ENCODE results near the gene SLC24A2.

SLC24A2 gene

GRCh38 chr9:19768798-19769197, 20.0 kb downstream of the SLC24A2 start:
- no peaks in the 10 kb centered on the region for H3K4me1 ChIP-seq (ENCODE audit: control insufficient read depth, insufficient read depth, low read length)
- H3K9me3 ChIP-seq (ENCODE audit: control insufficient read depth, insufficient read depth, low read depth, low read length) = peaks cover 23% of the 10 kb centered on the region; the same call in 1 of the 2 replicates
- no peaks in the 10 kb centered on the region for H3K27me3 ChIP-seq (ENCODE audit: control insufficient read depth, insufficient read depth, low read length)
- H3K36me3 ChIP-seq (ENCODE audit: control insufficient read depth, insufficient read depth, low read length) = no peaks in the 10 kb centered on the region
- no peak overlapping the region for H3K9ac ChIP-seq (ENCODE audit: low read length)
- H3K4me3 ChIP-seq (ENCODE audit: low read depth, low read length) = no peak overlapping the region
- no peak overlapping the region for H3K27ac ChIP-seq (ENCODE audit: low read depth, low read length)

GRCh38 chr9:19759066-19759465, 29.8 kb downstream of the SLC24A2 start:
- Histone ChIP-seq H3K9ac (ENCODE audit: low read length) (no peak overlapping the region), H3K4me1 (ENCODE audit: control insufficient read depth, insufficient read depth, low read length) (no peaks in the 10 kb centered on the region), H3K36me3 (ENCODE audit: control insufficient read depth, insufficient read depth, low read length) (no peaks in the 10 kb centered on the region), H3K4me3 (ENCODE audit: low read depth, low read length) (no peak overlapping the region), H3K27ac (ENCODE audit: low read depth, low read length) (no peak overlapping the region), H3K9me3 (ENCODE audit: control insufficient read depth, insufficient read depth, low read depth, low read length) (no peaks in the 10 kb centered on the region), H3K27me3 (ENCODE audit: control insufficient read depth, insufficient read depth, low read length) (no peaks in the 10 kb centered on the region)

DNA sequence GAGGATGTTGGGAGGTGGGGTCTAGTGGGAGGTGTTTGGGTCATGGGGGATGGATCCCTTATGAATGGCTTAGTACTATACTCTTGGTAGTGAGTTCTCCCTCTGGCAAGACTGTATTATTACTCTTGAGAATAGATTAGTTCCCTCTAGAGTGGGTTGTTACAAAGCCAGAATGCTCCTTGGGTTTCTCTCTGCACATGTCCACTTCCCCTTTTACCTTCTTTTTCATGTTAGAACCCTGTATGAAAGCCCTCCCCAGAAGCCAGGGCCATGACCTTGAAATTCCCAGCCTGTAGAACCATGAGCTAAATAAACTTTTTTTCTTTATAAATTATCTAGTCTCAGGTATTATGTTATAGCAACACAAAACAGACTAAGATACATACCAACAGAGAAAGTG, 31.1 kb downstream of the SLC24A2 start:
- no peak overlapping the region for H3K4me3 ChIP-seq (ENCODE audit: low read depth, low read length)
- H3K36me3 ChIP-seq (ENCODE audit: control insufficient read depth, insufficient read depth, low read length) = no peaks in the 10 kb centered on the region
- H3K27ac ChIP-seq (ENCODE audit: low read depth, low read length) = no peak overlapping the region
- no peaks in the 10 kb centered on the region for H3K27me3 ChIP-seq (ENCODE audit: control insufficient read depth, insufficient read depth, low read length)
- no peaks in the 10 kb centered on the region for H3K4me1 ChIP-seq (ENCODE audit: control insufficient read depth, insufficient read depth, low read length)
- H3K9me3 ChIP-seq (ENCODE audit: control insufficient read depth, insufficient read depth, low read depth, low read length) = no peaks in the 10 kb centered on the region
- no peak overlapping the region for H3K9ac ChIP-seq (ENCODE audit: low read length)

DNA sequence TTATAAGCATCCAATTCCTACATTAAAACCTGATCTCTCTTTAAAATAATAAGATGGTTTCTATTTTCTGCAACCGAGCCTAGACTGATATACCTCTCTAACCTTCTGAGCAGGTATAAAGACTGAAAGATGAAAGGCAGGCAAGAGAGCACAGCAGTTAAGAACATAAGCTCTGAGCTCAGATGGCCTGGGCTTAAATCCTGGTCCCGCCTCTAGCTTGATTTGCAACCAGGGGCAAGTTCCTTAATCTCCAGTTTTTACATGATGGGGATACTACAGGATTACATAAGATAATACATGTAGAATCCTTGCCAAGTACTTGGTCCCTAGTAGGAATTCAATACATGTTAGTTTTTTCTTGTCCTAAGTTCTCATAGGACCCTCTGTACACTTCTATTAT, 33.9 kb downstream of the SLC24A2 start:
- no peak overlapping the region for H3K27ac ChIP-seq (ENCODE audit: low read depth, low read length)
- no peaks in the 10 kb centered on the region for H3K9me3 ChIP-seq (ENCODE audit: control insufficient read depth, insufficient read depth, low read depth, low read length)
- H3K4me3 ChIP-seq (ENCODE audit: low read depth, low read length) = no peak overlapping the region
- H3K36me3 ChIP-seq (ENCODE audit: control insufficient read depth, insufficient read depth, low read length) = no peaks in the 10 kb centered on the region
- H3K4me1 ChIP-seq (ENCODE audit: control insufficient read depth, insufficient read depth, low read length) = no peaks in the 10 kb centered on the region
- no peak overlapping the region for H3K9ac ChIP-seq (ENCODE audit: low read length)
- no peaks in the 10 kb centered on the region for H3K27me3 ChIP-seq (ENCODE audit: control insufficient read depth, insufficient read depth, low read length)

GRCh38 chr9:19748278-19749126, 40.3 kb downstream of the SLC24A2 start:
- Histone ChIP-seq H3K4me3 (ENCODE audit: low read depth, low read length) (no peak overlapping the region), H3K4me1 (ENCODE audit: control insufficient read depth, insufficient read depth, low read length) (peaks cover 7% of the 10 kb centered on the region), H3K9me3 (ENCODE audit: control insufficient read depth, insufficient read depth, low read depth, low read length) (no peaks in the 10 kb centered on the region), H3K9ac (ENCODE audit: low read length) (no peak overlapping the region), H3K27ac (ENCODE audit: low read depth, low read length) (no peak overlapping the region), H3K27me3 (ENCODE audit: control insufficient read depth, insufficient read depth, low read length) (no peaks in the 10 kb centered on the region), H3K36me3 (ENCODE audit: control insufficient read depth, insufficient read depth, low read length) (no peaks in the 10 kb centered on the region)

DNA sequence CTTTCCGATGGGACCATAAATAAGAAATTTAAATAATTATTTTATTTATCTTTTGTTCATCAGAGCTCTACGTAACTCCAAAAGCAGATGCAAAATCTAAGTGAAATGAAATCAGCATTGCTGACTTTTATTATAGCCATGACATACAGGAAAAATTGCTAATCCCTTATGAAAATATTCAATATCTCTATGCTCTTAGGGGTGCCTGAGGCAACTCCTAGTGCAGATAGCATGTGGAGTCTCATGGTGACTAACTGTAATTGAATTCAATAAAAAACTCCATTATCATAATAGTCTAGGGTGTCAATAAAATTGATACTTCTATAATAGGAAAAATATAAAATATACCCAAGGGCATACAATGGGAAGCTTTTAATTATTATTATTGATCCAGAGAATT, 42.6 kb downstream of the SLC24A2 start:
- no peaks in the 10 kb centered on the region for H3K36me3 ChIP-seq (ENCODE audit: control insufficient read depth, insufficient read depth, low read length)
- H3K4me3 ChIP-seq (ENCODE audit: low read depth, low read length) = no peak overlapping the region
- H3K9me3 ChIP-seq (ENCODE audit: control insufficient read depth, insufficient read depth, low read depth, low read length) = no peaks in the 10 kb centered on the region
- no peak overlapping the region for H3K9ac ChIP-seq (ENCODE audit: low read length)
- no peaks in the 10 kb centered on the region for H3K27me3 ChIP-seq (ENCODE audit: control insufficient read depth, insufficient read depth, low read length)
- H3K4me1 ChIP-seq (ENCODE audit: control insufficient read depth, insufficient read depth, low read length) = peaks cover 19% of the 10 kb centered on the region
- no peak overlapping the region for H3K27ac ChIP-seq (ENCODE audit: low read depth, low read length)

DNA sequence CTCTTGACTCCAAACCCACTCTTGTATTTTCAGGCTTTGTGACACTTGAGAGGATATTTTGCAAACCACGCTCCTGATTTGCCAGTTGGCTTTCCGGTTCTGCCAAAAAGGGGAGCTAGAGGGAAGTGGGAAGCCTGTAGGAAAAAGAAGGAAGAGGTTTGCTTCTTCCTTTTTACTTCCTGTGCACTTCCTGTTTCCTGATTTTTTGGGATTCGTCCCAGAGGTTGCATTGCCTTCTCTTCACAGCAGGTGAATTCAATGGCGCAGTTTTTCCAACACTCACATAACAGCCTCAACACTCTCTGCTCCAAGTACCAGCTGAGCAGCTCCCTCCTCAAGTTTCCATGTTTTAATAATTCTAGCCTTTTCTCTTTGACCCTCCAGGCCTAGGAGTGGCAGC, 47.7 kb downstream of the SLC24A2 start:
- no peak overlapping the region for H3K4me3 ChIP-seq (ENCODE audit: low read depth, low read length)
- no peak overlapping the region for H3K27ac ChIP-seq (ENCODE audit: low read depth, low read length)
- no peaks in the 10 kb centered on the region for H3K36me3 ChIP-seq (ENCODE audit: control insufficient read depth, insufficient read depth, low read length)
- no peaks in the 10 kb centered on the region for H3K9me3 ChIP-seq (ENCODE audit: control insufficient read depth, insufficient read depth, low read depth, low read length)
- no peak overlapping the region for H3K9ac ChIP-seq (ENCODE audit: low read length)
- H3K4me1 ChIP-seq (ENCODE audit: control insufficient read depth, insufficient read depth, low read length) = peaks cover 17% of the 10 kb centered on the region
- no peaks in the 10 kb centered on the region for H3K27me3 ChIP-seq (ENCODE audit: control insufficient read depth, insufficient read depth, low read length)
